ENCODE results near the gene RASSF8.

Gene RASSF8

DNA sequence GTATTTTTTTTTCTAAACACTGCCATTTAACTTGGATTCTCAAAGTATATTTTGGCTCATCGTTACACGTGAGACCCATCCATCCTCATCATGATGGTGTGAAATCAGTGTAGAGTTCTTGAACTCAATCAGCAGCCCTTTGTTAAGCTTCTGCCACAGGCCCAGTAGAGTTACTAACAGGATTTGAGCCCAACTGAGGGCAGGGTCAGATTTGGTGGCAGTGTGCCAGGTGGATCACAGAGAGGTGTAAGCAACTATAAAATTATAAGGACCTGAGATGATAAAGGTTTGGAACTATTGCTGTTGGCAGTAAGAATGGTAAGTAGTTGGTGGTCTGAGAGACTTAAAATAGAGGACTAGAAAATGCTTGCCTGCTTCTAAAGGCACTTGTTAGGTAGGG lies 72.8 kb downstream of the RASSF8 start:
- H3K27ac ChIP-seq (ENCODE audit: low read length) = no peak overlapping the region
- H3K27me3 ChIP-seq (ENCODE audit: low read depth, low read length) = no peaks in the 10 kb centered on the region
- no peaks in the 10 kb centered on the region for H3K9me3 ChIP-seq (ENCODE audit: control insufficient read depth in 1 of 2, low read length in 2 of 2)
- H3K36me3 ChIP-seq (ENCODE audit: control insufficient read depth in 1 of 2, insufficient read depth in 2 of 2, low read length in 2 of 2) = no peaks in the 10 kb centered on the region
- peaks cover 0 to 36% of the 10 kb centered on the region in 2 donors for H3K4me1 ChIP-seq (ENCODE audit: control insufficient read depth in 1 of 2, insufficient read depth in 2 of 2, low read length in 2 of 2)
- H3K4me3 ChIP-seq (ENCODE audit: low read depth in 1 of 2, low read length in 2 of 2) = no peak overlapping the region

DNA sequence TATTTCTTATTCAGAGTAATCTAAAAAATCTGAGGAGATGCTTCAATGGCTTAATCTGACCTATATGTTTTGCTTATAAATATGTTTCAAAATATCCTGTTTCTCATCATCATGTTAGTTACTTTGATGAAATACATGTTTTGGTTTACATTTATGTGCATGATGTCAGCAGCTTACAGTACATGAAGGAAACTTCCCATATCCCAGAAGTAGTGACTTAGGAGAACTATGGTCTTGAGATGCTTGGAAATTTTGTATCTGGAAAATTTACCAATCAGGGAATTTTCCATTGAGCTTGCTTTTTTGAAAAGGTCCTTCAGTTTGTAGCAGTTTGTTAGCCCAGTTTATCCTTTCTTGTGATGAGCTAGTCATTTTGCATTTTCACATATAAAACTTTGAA lies 73.3 kb downstream of the RASSF8 start:
- Histone ChIP-seq H3K4me1 (ENCODE audit: control insufficient read depth in 1 of 2, insufficient read depth in 2 of 2, low read length in 2 of 2) (peaks cover 0 to 36% of the 10 kb centered on the region in 2 donors), H3K4me3 (ENCODE audit: low read depth in 1 of 2, low read length in 2 of 2) (no peak overlapping the region), H3K9me3 (ENCODE audit: control insufficient read depth in 1 of 2, low read length in 2 of 2) (no peaks in the 10 kb centered on the region), H3K27me3 (ENCODE audit: low read depth, low read length) (no peaks in the 10 kb centered on the region), H3K36me3 (ENCODE audit: control insufficient read depth in 1 of 2, insufficient read depth in 2 of 2, low read length in 2 of 2) (no peaks in the 10 kb centered on the region), H3K27ac (ENCODE audit: low read length) (no peak overlapping the region)

DNA sequence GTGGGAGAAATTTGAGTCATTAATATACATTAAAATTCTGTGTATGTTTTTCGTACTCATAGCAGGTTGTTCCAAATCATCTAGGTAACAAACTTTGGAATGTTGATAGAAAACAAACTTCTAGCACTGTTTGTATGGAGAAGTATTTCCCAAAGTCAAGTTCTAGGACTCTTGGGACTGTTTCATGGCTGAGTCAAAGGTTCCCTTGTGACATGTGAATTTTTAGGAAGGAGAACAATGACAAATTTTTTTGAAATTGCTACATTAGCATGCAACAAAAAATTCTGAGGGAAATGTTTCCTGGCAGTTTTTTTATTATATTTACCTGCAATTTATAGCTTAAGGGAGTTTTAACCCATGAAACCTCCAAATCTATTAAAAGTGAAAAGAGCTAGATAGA lies 73.8 kb downstream of the RASSF8 start:
- Histone ChIP-seq H3K36me3 (ENCODE audit: control insufficient read depth in 1 of 2, insufficient read depth in 2 of 2, low read length in 2 of 2) (no peaks in the 10 kb centered on the region), H3K27ac (ENCODE audit: low read length) (no peak overlapping the region), H3K4me1 (ENCODE audit: control insufficient read depth in 1 of 2, insufficient read depth in 2 of 2, low read length in 2 of 2) (peaks cover 0 to 36% of the 10 kb centered on the region in 2 donors), H3K4me3 (ENCODE audit: low read depth in 1 of 2, low read length in 2 of 2) (no peak overlapping the region), H3K9me3 (ENCODE audit: control insufficient read depth in 1 of 2, low read length in 2 of 2) (no peaks in the 10 kb centered on the region), H3K27me3 (ENCODE audit: low read depth, low read length) (no peaks in the 10 kb centered on the region)

DNA sequence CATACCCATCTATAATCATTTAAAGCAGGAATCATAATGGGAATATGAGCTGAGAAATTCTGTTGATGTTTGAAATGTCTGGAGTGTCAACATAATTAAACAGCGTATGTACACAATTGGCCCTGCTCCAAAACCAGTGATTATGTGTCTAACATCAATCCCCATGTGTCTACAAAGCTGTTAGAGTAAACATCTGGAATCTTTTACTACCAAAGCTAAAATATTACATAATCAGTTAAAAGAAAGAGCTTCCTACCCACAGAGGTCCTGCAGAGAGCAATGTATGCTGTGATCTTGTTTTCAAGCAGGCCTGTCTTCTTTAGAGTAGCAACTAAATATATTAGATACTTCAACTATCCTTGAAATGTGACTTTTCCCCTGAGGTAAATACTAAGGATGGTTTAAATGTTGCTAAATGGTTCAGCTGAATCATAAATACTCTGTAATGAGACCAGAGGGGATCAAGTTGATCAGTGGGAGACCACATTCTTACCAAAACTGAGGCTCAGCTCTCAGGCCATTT lies 74.3 kb downstream of the RASSF8 start:
- H3K27ac ChIP-seq (ENCODE audit: low read length) = no peak overlapping the region
- H3K27me3 ChIP-seq (ENCODE audit: low read depth, low read length) = no peaks in the 10 kb centered on the region
- H3K36me3 ChIP-seq (ENCODE audit: control insufficient read depth in 1 of 2, insufficient read depth in 2 of 2, low read length in 2 of 2) = no peaks in the 10 kb centered on the region
- no peaks in the 10 kb centered on the region for H3K9me3 ChIP-seq (ENCODE audit: control insufficient read depth in 1 of 2, low read length in 2 of 2)
- H3K4me1 ChIP-seq (ENCODE audit: control insufficient read depth in 1 of 2, insufficient read depth in 2 of 2, low read length in 2 of 2) = peaks cover 0 to 39% of the 10 kb centered on the region in 2 donors
- no peak overlapping the region for H3K4me3 ChIP-seq (ENCODE audit: low read depth in 1 of 2, low read length in 2 of 2)

DNA sequence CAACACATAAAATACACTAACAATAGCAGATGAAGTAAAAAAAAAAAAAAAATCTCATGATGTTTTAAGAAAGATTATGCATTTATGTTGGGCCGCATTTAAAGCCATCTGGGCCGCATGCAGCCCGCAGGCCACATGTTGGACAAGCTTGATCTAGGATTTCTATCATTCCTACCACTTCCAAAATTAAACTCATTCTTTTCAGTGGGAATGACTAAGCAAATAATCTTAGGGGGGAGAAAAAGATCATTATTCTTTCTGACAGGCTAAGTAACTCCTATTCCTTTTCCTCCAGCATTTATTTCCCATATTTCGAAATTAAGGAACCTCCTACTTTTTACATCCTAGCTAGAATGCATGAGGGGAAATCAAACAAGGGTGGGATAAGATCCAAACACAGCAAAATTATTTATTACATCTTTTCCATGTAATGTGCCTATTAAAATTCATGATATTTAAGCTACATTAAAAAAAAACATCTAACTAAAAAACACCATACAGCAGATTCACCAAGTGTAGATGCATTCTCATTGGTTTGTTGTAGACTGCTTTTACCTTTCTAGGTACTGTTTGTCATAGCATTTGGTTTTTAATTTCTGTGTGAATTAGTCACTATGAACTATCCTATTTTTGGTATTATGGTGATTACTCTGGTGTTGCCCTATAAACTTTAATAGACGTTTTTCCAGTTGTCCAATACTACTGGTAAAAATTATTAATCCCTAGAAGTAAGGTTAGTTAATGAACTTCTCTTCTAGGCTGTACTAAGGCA lies 76.1 kb downstream of the RASSF8 start:
- peaks cover 0 to 35% of the 10 kb centered on the region in 2 donors for H3K4me1 ChIP-seq (ENCODE audit: control insufficient read depth in 1 of 2, insufficient read depth in 2 of 2, low read length in 2 of 2)
- H3K4me3 ChIP-seq (ENCODE audit: low read depth in 1 of 2, low read length in 2 of 2) = no peak overlapping the region
- H3K9me3 ChIP-seq (ENCODE audit: control insufficient read depth in 1 of 2, low read length in 2 of 2) = no peaks in the 10 kb centered on the region
- no peaks in the 10 kb centered on the region for H3K27me3 ChIP-seq (ENCODE audit: low read depth, low read length)
- H3K27ac ChIP-seq (ENCODE audit: low read length) = no peak overlapping the region
- no peaks in the 10 kb centered on the region for H3K36me3 ChIP-seq (ENCODE audit: control insufficient read depth in 1 of 2, insufficient read depth in 2 of 2, low read length in 2 of 2)

DNA sequence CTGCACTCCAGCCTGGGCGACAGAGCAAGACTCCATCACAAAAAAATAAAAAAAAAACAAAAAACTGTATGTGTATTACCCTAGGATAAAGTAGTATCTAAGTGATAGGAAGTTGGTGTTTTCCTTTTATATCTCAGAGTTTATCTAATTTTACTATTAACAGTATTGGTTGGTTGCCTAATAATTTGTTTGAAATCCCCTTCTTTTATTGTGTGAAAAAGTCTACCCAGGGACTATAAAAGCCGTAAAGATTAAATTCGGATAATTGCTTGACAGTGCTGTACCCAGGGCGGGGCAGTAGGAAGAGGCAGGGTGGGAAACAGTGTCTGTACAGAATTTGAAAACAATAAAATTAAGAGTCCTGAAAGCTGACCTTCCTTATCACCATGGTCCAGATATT lies 78.4 kb downstream of the RASSF8 start:
- Histone ChIP-seq H3K27ac (ENCODE audit: low read length) (no peak overlapping the region), H3K27me3 (ENCODE audit: low read depth, low read length) (no peaks in the 10 kb centered on the region), H3K4me3 (ENCODE audit: low read depth in 1 of 2, low read length in 2 of 2) (no peak overlapping the region), H3K9me3 (ENCODE audit: control insufficient read depth in 1 of 2, low read length in 2 of 2) (no peaks in the 10 kb centered on the region), H3K4me1 (ENCODE audit: control insufficient read depth in 1 of 2, insufficient read depth in 2 of 2, low read length in 2 of 2) (peaks cover 0 to 21% of the 10 kb centered on the region in 2 donors), H3K36me3 (ENCODE audit: control insufficient read depth in 1 of 2, insufficient read depth in 2 of 2, low read length in 2 of 2) (no peaks in the 10 kb centered on the region)

DNA sequence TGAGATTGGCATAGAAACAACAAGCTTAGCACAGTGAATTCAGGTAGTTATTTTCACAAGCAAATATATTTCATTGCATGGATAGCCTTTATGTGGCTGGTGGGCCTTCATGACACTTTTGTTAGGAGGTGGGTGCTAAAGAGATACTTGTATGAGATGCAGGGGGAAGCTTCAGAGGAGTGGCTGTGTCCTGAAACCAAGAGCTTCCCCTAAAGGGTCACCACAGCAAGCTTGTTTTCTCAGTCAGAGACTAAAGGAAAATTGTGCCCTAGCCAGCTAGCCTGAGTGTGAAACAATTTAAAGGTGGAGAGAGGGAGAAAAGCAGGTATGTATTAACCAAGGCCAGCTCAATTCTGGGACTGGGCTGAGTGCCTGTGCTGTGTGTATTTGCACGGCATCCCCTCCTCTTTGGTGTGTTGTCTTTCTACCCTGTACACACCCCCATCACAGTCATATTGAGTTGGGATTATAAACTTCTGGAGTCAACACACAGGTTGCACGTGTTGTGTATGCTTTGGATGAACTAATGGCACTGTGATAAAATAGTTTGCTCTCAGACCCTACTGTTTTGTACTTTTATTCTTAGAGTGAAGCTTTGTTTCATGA lies 79.2 kb downstream of the RASSF8 start:
- H3K27me3 ChIP-seq (ENCODE audit: low read depth, low read length) = no peaks in the 10 kb centered on the region
- H3K4me3 ChIP-seq (ENCODE audit: low read depth in 1 of 2, low read length in 2 of 2) = no peak overlapping the region
- no peaks in the 10 kb centered on the region for H3K9me3 ChIP-seq (ENCODE audit: control insufficient read depth in 1 of 2, low read length in 2 of 2)

DNA sequence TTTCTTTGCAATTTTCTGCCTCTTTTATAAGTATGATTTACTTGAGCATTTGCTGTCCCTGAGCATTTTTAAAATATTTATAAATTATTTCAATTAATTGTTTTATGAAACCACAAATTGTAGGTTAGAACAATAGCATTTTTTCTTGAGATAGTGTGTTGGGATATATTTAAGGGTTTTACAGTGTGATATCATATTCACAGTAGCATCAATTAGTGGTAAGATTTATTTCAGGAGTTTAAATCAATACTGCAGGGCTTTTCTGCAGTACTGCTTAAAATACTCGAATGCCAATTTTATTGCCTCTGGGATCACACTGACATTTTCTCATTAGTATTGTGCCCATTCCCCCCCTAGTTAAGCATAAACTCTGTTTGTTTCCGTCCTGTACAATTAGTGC lies 84.2 kb downstream of the RASSF8 start:
- Histone ChIP-seq H3K36me3 (ENCODE audit: control insufficient read depth in 1 of 2, insufficient read depth in 2 of 2, low read length in 2 of 2) (no peaks in the 10 kb centered on the region), H3K27ac (ENCODE audit: low read length) (no peak overlapping the region), H3K9me3 (ENCODE audit: control insufficient read depth in 1 of 2, low read length in 2 of 2) (no peaks in the 10 kb centered on the region), H3K4me1 (ENCODE audit: control insufficient read depth in 1 of 2, insufficient read depth in 2 of 2, low read length in 2 of 2) (peaks cover 4 to 50% of the 10 kb centered on the region in 2 donors), H3K4me3 (ENCODE audit: low read depth in 1 of 2, low read length in 2 of 2) (no peak overlapping the region), H3K27me3 (ENCODE audit: low read depth, low read length) (no peaks in the 10 kb centered on the region)

More for the DNA sequence above, 79.2 kb downstream of the RASSF8 start:
- H3K27ac ChIP-seq (ENCODE audit: low read length) = no peak overlapping the region
- no peaks in the 10 kb centered on the region for H3K36me3 ChIP-seq (ENCODE audit: control insufficient read depth in 1 of 2, insufficient read depth in 2 of 2, low read length in 2 of 2)
- H3K4me1 ChIP-seq (ENCODE audit: control insufficient read depth in 1 of 2, insufficient read depth in 2 of 2, low read length in 2 of 2) = peaks cover 0 to 24% of the 10 kb centered on the region in 2 donors

DNA sequence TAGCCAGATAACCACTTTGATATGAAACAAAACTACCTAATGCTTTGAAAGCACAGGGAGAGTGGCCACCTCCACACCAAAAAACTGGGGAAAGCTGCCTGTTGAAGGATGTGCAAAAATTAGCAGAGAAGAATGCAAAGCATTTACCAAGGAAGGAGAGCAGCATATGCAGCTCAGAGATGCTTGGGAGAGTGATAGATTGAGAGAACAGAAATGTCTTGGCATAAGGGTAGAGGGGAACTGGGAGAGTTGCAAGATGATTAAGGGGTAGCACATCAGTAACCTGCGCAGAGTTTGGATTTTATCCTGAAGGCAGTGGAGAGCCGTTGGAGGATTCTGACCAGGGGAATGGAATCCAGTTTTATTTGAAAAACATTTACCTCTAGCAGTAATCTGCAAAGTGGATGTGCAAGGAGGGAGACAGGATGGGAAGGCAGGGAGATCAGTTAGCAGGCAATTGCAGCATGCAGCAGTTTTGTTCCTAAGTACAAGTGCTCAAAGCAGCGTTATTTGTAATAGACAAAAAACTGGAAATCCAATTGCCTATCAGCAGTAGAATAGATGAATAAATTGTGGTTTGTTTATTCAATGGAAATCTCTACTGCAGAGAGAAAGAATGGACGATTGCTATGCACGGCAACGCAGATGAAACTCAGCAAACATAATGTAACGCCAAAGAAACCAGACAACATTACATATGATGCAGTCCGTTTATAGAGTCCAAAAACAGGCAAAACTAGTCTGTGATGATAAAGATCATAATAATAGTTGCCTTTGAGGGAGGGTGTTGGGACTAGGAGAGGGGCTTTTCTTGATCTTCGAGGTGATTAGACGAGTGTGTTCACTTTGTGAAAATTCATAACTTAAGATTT lies 84.9 kb downstream of the RASSF8 start:
- no peaks in the 10 kb centered on the region for H3K9me3 ChIP-seq (ENCODE audit: control insufficient read depth in 1 of 2, low read length in 2 of 2)
- H3K36me3 ChIP-seq (ENCODE audit: control insufficient read depth in 1 of 2, insufficient read depth in 2 of 2, low read length in 2 of 2) = no peaks in the 10 kb centered on the region
- H3K4me3 ChIP-seq (ENCODE audit: low read depth in 1 of 2, low read length in 2 of 2) = peak overlapping the region in 1 of 2 donors; percentile 16
- H3K27ac ChIP-seq (ENCODE audit: low read length) = no peak overlapping the region
- H3K27me3 ChIP-seq (ENCODE audit: low read depth, low read length) = no peaks in the 10 kb centered on the region
- peaks cover 4 to 47% of the 10 kb centered on the region in 2 donors for H3K4me1 ChIP-seq (ENCODE audit: control insufficient read depth in 1 of 2, insufficient read depth in 2 of 2, low read length in 2 of 2)

DNA sequence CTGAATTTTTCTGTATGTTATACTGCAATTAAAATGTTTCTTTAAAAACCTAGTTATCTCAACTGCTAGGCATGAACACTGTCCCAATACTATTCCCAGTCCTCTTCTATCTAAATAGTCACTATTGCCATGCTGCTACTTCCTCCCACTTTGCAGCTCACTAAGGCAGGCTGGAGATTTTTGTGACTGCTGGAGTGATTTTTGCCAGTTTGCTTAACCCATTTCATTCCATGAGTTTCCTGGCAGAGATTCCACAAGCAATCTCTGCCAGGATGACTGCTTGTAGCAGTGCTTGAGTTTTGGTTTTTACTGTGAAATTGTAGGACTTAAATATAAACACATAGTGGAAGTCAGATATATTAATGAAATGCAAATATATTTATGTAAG lies 85.5 kb downstream of the RASSF8 start:
- H3K36me3 ChIP-seq (ENCODE audit: control insufficient read depth in 1 of 2, insufficient read depth in 2 of 2, low read length in 2 of 2) = no peaks in the 10 kb centered on the region
- peaks cover 4 to 47% of the 10 kb centered on the region in 2 donors for H3K4me1 ChIP-seq (ENCODE audit: control insufficient read depth in 1 of 2, insufficient read depth in 2 of 2, low read length in 2 of 2)
- H3K27ac ChIP-seq (ENCODE audit: low read length) = no peak overlapping the region
- no peaks in the 10 kb centered on the region for H3K27me3 ChIP-seq (ENCODE audit: low read depth, low read length)
- H3K4me3 ChIP-seq (ENCODE audit: low read depth in 1 of 2, low read length in 2 of 2) = peak overlapping the region in 1 of 2 donors; percentile 16
- no peaks in the 10 kb centered on the region for H3K9me3 ChIP-seq (ENCODE audit: control insufficient read depth in 1 of 2, low read length in 2 of 2)

DNA sequence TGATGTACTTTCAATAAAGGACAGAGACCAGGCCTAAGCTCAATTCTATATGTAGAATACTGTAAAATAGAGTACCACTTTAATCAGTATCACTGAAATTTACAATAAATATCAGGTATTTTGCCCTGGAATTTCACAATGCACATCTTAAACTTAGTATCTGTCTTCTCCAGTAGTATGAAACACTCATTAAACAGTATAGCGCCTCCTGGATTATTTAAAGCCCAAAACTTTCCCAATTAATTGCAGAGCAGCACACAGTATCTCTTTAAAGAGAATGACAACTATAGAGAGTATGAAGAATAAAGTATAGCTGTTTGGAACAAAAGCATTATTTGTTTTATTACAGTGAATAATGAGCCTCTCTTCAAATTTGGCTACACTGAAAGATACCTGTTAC lies 86.1 kb downstream of the RASSF8 start:
- Histone ChIP-seq H3K36me3 (ENCODE audit: control insufficient read depth in 1 of 2, insufficient read depth in 2 of 2, low read length in 2 of 2) (no peaks in the 10 kb centered on the region), H3K27me3 (ENCODE audit: low read depth, low read length) (no peaks in the 10 kb centered on the region), H3K4me3 (ENCODE audit: low read depth in 1 of 2, low read length in 2 of 2) (no peak overlapping the region), H3K9me3 (ENCODE audit: control insufficient read depth in 1 of 2, low read length in 2 of 2) (no peaks in the 10 kb centered on the region), H3K4me1 (ENCODE audit: control insufficient read depth in 1 of 2, insufficient read depth in 2 of 2, low read length in 2 of 2) (peaks cover 4 to 47% of the 10 kb centered on the region in 2 donors), H3K27ac (ENCODE audit: low read length) (no peak overlapping the region)

All from muscle layer of duodenum (tissue), 2 donors.